HepG2 (cell line): ENCODE measurements around the gene C22orf39. TPM values are rescaled to one million over a fixed set of nuclear protein-coding genes. Genes with fewer than 3 reads are reported as not detected.

ENCODE experiments used
- BHLHE40 ChIP-seq: IDR thresholded peaks from 2 replicates; pipeline ENCODE4 v1.6.1; 2011; ENCODE audit warnings: low read length, improper control_type of control experiment
- EZH2 ChIP-seq: conservative IDR thresholded peaks from 2 replicates; pipeline ENCODE4 v1.6.1; 2012; ENCODE audit warnings: mild to moderate bottlenecking, low read depth, low read length, moderate library complexity
- HNF1A ChIP-seq, 2 experiments: sonication (generic) in 1 of 2; formaldehyde crosslinking in 1 of 2; IDR thresholded peaks; 2 replicates each; pipeline versions ENCODE4 v1.4.0 to v1.6.1; 2016 to 2020; ENCODE audit warnings: borderline replicate concordance in 1 of 2, low read depth in 1 of 2, mild to moderate bottlenecking in 1 of 2, missing genetic modification reagents in 1 of 2
- MXD4 ChIP-seq: IDR thresholded peaks from 2 replicates; pipeline ENCODE4 v1.6.1; 2016; ENCODE audit warnings: mild to moderate bottlenecking, missing biosample characterization, missing genetic modification reagents
- NKX3-1 ChIP-seq: sonication (generic); formaldehyde crosslinking; IDR thresholded peaks from 2 replicates; pipeline ENCODE4 v1.5.0; 2020; ENCODE audit warnings: missing genetic modification reagents
- RELA ChIP-seq: sonication (generic); formaldehyde crosslinking; IDR thresholded peaks from 2 replicates; pipeline ENCODE4 v1.4.0; 2020; ENCODE audit warnings: missing genetic modification reagents
- SAFB2 ChIP-seq: sonication (generic); formaldehyde crosslinking; IDR thresholded peaks from 2 replicates; pipeline ENCODE4 v1.5.1; 2020; ENCODE audit warnings: missing genetic modification reagents, low read depth, mild to moderate bottlenecking, borderline replicate concordance
- SP140L ChIP-seq: sonication (generic); formaldehyde crosslinking; IDR thresholded peaks from 2 replicates; pipeline ENCODE4 v1.4.0; 2020; ENCODE audit warnings: missing genetic modification reagents, borderline replicate concordance
- ZBTB39 ChIP-seq: sonication (generic); formaldehyde crosslinking; IDR thresholded peaks from 2 replicates; pipeline ENCODE4 v1.5.0; 2020; ENCODE audit warnings: missing genetic modification reagents
- ZHX2 ChIP-seq, 2 experiments: sonication (generic) in 1 of 2; formaldehyde crosslinking in 1 of 2; IDR thresholded peaks; 2 replicates each; pipeline versions ENCODE4 v1.6.1 to v1.9.0; 2014 to 2022; ENCODE audit warnings: antibody characterized with exemption in 1 of 2, borderline replicate concordance in 1 of 2, inconsistent platforms in 1 of 2, low read depth in 1 of 2, missing genetic modification reagents in 1 of 2
- ZNF225 ChIP-seq: sonication (generic); formaldehyde crosslinking; IDR thresholded peaks from 2 replicates; pipeline ENCODE4 v1.4.0; 2020; ENCODE audit warnings: mild to moderate bottlenecking, missing genetic modification reagents
- ZNF264 ChIP-seq: sonication (generic); formaldehyde crosslinking; IDR thresholded peaks from 2 replicates; pipeline ENCODE4 v1.4.0; 2020; ENCODE audit warnings: missing genetic modification reagents
- ZNF672 ChIP-seq: sonication (generic); formaldehyde crosslinking; IDR thresholded peaks from 2 replicates; pipeline ENCODE4 v1.8.1; 2022; ENCODE audit warnings: missing genetic modification reagents
- ZNF749 ChIP-seq: sonication (generic); formaldehyde crosslinking; IDR thresholded peaks from 2 replicates; pipeline ENCODE4 v1.8.0; 2022; ENCODE audit warnings: mild to moderate bottlenecking, missing genetic modification reagents, moderate library complexity, borderline replicate concordance
- ZNF788 ChIP-seq: sonication (generic); formaldehyde crosslinking; IDR thresholded peaks from 2 replicates; pipeline ENCODE4 v1.5.0; 2020; ENCODE audit warnings: mild to moderate bottlenecking, missing genetic modification reagents, borderline replicate concordance
- ZNF883 ChIP-seq: sonication (generic); formaldehyde crosslinking; IDR thresholded peaks from 2 replicates; pipeline ENCODE4 v1.5.1; 2020; ENCODE audit warnings: mild to moderate bottlenecking, missing genetic modification reagents; ENCODE audit errors: not compliant biosample characterization
- polyA plus RNA-seq, 8 experiments: library from polyadenylated mRNA; depleted of rRNA in 3 of 8; stranded (reverse) in 7 of 8; unstranded in 1 of 8; fragments of >200 nt; fragmentation: Illumina TruSeq in 4 of 8; extraction: Trizol in 4 of 8; gene quantifications; 2 replicates each; pipeline versions ENCODE4 v1.2.1 to v1.2.3, GENCODE V29; 2011 to 2016; ENCODE audit warnings: low read depth in 4 of 8, missing spikeins in 1 of 8, mixed read lengths in 1 of 8; ENCODE audit not compliant: insufficient read depth in 1 of 8
- total RNA-seq, 5 experiments: library from RNA; depleted of rRNA; stranded (reverse); fragments of >200 nt; fragmentation: Illumina TruSeq; extraction: Trizol; gene quantifications; 2 replicates each; pipeline ENCODE4 v1.2.3, GENCODE V29; 2016; ENCODE audit warnings: low read depth in 1 of 5

Gene C22orf39
- total and polyA plus RNA-seq, 2 of the 13 experiments (the other 11 are each of a cell fraction or from before 2014, with no cell fraction given) = 23.4 to 26.4 TPM

- TF ChIP-seq ZNF225 (CRISPR knock-in tag) (no peak; the same call in none of the 2 replicates), SAFB2 (CRISPR knock-in tag) (peak; percentile 64), ZNF788 (CRISPR knock-in tag) (peak; percentile 100), SP140L (CRISPR knock-in tag) (0 out of 2 replicates have a peak, but pooled peaks have one; percentile 53), RELA (CRISPR knock-in tag) (peak; percentile 84; the same call in 1 of the 2 replicates), ZNF264 (peak; percentile 88; the same call in 1 of the 2 replicates), ZHX2 (IDR thresholded peaks at IDR 0.05; ENCODE audit: low read depth) (peak; percentile 88), ZHX2 (CRISPR knock-in tag; IDR thresholded peaks at IDR 0.05; ENCODE audit: borderline replicate concordance) (no peak), ZNF672 (CRISPR knock-in tag) (peak; percentile 90; the same call in 1 of the 2 replicates), MXD4 (peak; percentile 96), EZH2 (no peak), ZBTB39 (peak; percentile 97), HNF1A (IDR thresholded peaks at IDR 0.05; ENCODE audit: low read depth) (no peak), HNF1A (CRISPR knock-in tag; IDR thresholded peaks at IDR 0.05; ENCODE audit: borderline replicate concordance) (peak; percentile 84), ZNF883 (CRISPR knock-in tag) (peak; percentile 92), BHLHE40 (no peak; the same call in 1 of the 2 replicates), ZNF749 (CRISPR knock-in tag) (no peak; the same call in 1 of the 2 replicates), NKX3-1 (CRISPR knock-in tag) (no peak)
These were observed 15.2 kb downstream of the C22orf39 start, which contains the start of gene MRPL40 (continued) for GRCh38 chr22:19432133-19432851.
